HK-2 (cell line): ENCODE measurements around the gene GRID2.

Source experiments
- DNase-seq: peaks from one replicate; pipeline ENCODE4 v3.0.0-alpha.2; 2018; ENCODE audit not compliant: unreplicated experiment

Gene GRID2

DNA sequence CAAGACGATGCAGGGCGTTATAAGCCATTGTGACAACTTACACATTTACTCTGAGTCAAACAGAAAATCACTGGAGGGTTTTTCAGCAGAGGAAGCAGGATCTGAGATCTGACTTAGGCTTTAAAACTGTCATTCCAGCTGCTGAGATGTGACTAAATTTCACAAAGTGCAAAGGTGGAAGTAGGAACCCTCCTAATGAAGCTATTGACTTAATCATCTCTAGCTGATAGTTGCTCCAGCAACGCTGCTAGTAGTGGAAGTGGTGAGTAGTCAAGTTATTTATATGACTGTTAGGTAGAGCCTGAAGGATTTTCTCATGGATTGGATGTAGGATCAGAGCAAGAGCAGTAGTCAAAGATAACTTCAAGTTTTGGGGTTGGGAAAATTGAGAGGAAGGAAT is 218.6 kb downstream of the GRID2 start:
- DNase-seq, result no peak

DNA sequence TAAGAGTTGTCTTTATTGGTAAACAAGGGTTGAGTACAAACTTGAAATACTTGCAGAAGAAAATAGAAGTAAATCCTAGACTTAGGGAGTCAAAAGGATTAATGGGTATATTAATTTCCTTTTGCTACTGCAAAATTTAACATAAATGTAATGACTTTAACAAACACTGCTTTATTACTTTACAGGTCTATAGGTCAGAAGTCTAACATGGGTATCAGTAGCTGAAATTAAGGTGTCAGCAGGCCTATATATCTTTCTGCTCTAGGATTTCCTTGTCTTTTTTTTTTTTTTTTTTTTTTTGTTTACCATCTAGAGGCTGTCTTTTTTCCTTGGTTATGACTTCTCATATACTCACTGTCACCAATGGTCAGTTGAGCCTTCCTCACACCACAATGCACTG is 220.4 kb downstream of the GRID2 start:
- no peak for DNase-seq

DNA sequence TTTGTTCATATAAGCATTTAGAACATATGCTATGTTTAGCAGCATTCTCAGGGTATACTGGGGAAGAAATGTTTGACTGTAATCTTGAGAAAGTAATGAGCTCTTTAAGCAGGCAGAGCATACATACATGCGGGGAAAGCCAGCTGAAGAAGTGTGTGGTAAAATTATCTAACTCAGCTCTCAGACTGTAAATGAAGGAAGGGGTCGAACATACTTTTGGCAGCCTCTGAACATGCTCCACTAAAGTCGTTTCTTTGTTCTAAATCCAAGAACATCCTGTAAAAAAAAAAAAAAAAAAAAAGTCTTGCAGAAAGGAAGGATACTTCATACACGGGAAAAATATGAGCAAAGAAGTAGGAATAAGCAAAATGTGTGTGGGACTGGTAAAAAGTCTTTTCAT is 224.8 kb downstream of the GRID2 start:
- DNase-seq, result no peak

DNA sequence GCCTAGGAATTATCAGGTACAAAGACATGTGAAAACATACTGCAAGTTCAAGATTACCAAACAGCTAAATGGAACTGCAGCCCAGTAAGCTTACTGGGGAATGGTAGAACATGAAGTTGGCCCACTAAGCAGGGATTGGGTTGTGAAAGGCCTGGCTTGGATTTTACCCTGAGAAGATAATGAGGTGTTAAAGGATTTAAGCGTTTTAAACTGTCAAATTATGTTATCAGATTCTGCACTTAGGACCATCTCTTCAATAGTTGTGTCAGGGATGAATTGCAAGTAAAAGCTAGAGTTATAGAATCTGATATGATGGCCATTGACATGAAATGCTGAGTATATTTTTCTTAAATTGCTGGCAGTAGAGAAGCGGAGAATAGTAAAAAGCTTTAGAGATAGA is 225.7 kb downstream of the GRID2 start:
- no peak for DNase-seq

DNA sequence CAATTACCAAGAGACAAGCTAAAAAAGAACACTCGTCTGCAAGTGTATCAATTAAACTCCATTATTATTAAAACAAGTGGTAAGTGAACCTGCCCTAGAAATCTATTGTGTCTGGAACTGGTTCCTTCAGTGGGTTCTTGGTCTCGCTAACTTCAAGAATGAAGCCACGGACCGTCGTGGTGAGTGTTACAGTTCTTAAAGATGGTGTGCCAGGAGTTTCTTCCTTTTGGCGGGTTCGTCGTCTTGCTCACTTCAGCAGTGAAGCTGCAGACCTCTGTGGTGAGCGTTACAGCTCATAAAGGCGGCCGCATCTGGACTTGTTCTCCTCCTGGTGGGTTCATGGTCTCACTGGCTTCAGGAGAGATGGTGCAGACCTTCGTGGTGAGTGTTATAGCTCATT is 231.8 kb downstream of the GRID2 start:
- DNase-seq, result no peak

DNA sequence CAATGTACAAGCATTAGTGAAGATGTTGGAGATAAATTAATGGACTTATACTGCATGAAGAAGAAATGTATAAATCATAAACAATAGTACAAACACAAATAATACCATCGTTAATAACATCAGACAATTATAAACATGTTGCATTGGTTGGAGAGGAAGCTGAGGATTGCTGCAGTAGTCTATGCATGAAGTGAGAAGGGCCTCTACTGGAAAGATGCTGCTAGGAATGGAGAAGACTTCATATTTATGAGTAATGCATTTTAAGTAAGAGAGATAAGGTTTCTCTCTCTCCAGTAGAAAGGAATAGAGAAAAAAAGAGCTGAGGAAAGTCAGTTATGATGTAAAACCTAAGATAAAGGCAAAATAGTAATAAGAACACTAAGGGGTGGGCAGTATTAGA is 247.8 kb downstream of the GRID2 start:
- DNase-seq, result no peak

DNA sequence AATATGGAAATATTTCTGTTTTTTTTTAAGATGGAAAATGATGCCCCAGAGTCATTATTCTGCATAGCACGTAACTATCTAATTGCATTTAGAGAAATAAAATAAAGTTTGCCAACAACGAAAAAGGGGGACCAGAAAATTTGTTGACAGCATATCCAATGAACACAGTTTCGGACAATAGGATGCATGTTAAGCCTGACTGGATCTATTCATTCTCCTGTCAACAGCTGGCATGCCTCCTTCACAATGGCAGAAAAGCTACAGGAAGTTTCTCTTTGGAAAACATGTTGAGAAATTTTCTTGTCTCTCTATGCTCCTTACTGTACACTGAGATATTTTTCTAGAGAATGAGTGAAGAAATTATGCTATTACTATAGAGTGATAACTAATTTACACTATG is 262.5 kb downstream of the GRID2 start:
- no peak for DNase-seq

DNA sequence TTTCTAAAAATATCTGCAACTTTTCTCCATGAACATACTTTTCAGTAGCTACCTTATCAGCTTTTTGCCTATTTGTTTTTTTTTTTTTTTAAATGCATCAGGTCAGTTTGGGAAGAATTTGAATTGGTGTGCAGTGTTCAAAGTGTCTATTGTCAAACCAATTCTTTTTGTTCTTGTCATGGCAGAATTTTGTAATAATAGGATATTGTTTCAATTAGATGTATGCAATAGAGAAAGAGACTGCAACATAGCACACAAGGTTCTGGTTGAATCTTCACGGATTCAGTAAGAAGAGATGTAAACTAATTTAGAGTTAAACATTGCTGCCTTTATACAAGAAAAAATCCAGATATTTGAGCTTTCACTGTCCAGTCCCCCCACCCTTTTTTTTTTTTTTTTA is 277.1 kb downstream of the GRID2 start:
- no peak for DNase-seq

DNA sequence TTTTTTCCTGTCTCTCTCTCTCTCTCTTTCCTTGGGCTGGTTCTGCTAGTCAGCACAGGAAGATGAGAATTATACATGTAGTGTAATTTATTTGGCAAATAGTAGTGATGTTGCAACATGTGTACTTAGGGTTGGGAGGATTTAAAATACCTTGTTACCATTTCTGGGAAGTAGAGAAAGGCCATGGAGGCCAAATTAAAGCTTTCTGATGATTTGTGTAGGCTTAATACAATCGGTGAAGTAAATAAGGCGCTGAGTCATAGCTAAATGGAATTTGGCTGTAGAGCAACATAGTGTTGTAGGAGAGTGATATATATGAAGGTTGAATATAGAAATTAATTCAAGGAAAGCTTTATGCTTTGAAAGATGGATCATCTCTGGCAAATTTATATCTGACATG is 295.3 kb downstream of the GRID2 start:
- no peak for DNase-seq

DNA sequence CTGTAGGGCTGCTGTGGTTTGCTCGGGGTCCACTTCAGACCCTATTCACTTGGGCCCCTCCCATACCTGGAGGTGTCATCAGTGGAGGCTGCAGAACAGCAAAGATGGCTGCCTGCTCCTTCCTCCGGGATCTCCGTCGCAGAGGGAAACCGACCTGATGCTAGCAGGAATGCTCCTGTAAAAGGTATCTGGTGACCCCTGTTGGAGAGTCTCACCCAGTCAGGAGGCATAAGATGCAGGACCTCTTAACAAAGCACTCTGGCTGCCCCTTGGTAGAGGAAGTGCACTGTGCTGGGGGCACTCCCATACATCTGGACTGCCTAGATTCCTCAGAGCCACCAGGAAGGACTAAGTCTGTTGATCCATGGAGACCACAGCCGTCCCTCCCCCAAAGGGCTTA is 296.9 kb downstream of the GRID2 start:
- no peak for DNase-seq

DNA sequence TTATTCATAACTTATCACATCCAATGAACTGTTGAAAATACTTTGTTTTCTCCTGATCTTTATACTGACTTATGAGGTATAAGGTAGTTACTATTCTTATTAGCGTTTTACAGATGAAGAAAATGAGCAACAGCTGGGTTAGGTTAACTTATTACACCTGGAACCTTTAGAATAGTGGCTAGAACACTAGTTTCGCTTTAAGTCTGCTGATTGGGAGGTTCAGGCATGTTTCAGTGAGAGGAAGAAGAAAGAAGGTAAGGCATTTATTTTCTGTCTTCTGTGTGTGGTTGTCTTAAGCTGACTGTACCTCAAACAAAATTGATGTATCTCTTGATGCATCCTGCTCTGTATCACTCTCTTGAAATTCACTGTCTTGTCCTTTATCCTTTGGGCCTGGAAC is 302.5 kb downstream of the GRID2 start:
- no peak for DNase-seq

DNA sequence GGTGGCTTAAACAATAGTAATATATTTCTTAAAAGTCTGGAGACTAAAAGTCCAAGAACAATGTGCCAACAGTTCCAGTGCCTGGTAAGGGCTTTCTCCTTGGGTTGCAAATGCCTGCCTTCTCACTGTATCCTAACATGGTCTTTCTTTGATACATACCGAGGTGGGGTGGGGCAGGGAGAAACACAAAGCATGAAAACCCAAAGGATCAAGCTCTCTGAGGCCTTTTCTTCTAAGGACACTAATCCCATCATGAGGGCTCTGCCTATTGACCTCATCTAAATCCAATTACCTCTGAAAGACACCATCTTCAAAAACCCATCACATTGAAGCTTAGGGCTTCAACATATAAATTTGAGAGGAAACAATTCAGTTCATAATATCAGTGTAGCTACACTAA is 311.3 kb downstream of the GRID2 start:
- DNase-seq, result no peak

DNA sequence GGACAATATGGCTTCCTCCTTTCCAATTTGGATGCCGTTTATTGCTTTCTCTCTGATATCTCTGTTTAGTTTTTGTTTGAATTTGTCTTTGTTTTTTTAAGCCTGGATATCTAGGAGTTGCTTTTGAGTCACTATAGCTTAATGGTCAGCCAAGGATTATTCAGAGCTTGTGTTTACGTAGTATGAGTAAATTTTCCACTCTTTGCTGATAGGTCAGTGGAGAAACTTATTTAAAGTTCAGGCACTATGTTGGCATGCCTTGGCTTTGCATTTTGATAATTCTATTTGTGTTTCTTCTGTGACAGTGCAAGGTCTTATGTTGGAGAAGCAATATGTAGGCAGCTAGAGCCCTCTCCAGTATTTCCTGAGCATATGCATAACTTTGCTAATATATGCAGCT is 315.2 kb downstream of the GRID2 start:
- no peak for DNase-seq

DNA sequence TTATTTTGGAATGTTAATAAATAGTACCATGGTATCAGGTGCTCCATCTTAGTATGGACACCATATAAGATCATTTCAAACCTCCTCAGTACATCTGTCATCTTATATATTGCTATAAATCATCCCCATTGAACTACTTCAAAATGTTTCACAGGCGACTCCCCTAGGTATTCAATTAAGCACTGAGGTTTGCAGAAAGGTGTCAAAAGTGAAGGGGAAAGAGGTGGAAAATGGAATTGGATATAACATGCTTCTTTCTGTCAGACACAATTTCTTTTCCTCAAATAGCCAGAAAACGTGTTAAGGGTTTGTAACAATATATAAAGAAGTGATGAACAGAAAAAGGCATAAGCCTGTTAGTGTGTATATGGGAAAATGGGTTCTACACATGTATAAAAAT is 325.5 kb downstream of the GRID2 start:
- DNase-seq, result no peak

DNA sequence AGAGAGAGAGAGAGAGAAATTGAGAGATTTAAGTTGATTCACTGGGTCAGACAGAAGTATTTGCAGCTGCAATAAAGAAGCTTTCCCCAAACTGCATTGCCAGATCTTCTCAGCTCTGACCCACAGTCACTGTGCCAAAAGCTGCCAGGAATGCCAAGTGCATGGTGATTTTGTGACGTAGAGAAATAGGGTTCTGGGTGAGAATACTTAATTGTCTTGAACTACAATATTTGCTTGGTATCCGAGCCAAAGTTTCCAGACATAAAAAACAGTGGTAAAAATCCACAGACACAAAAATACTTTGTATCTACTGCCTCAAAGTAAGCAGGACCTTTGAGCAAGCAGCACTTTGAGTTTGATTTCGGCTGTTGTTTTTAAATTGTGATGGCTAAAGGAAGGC is 331.1 kb downstream of the GRID2 start:
- DNase-seq, result no peak

DNA sequence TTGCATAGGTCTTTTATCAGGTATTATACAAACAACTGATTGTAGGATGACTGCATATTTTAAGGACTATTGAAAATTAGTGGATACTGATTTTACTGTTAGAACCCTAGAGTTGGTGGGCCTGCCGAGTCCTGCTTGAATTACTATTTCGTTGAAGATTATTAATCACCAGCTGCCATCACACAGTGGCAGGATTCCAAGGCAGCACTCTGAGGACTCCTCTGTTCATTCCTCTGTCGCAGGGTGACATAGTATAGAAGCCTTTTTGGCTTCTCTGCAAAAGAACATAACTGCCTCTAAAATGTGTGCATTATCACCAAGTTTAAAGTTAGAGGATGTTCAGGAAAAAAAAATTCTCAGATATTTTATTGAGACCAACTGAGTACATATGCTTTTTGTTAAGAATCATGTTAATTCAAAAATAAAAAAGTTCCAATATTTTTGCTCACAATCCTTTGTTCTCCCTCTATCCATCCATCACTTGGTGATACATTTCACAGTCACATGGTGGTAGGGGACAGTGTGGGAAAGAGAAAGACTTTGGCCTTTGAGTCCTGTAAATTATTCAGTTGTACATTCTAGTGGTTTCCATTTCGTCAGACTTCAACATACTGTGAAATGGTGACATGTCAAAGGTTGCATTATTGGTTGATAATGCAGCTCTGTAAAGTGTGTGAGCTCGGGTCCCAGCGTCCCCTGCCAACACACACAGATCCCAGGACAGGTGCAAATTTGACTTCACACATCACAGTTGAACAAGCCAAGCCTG is 332.5 kb downstream of the GRID2 start:
- no peak for DNase-seq

DNA sequence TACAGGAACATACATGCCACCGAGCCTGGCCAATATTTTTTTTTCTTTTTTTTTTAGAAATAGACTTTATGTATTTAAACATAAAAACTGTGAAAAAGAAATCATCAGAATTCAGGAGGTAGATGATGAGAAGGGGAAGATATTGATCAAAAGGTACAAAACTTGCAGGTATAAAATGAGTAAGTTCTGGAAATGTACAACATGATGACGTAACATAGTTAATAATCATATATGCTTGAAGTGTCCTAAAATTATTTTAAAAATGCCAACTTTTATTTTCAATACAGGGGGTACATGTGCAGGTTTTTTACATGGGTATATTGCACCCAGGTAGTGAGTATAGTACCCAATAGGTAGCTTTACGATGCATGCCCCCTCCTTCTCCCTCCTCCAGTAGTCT is 337.6 kb downstream of the GRID2 start:
- no peak for DNase-seq

DNA sequence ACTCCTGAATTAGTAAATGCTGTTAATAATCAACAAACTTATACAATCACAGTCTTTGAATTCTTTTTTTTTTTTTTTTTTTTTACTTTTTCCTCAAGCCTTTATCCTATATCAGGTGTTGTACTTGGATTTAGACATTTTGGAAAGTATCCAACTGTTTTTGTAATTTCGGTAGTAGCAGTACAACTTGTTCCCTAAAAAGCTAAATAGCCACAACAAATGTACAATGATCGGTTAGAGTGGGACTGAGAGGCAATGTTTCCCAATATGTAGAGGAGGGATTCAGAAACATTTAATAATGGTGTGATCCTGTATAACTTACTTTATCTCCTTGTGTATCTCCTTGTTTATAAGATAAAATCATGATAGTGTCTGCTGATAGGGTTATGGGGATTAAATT is 343.1 kb downstream of the GRID2 start:
- no peak for DNase-seq

DNA sequence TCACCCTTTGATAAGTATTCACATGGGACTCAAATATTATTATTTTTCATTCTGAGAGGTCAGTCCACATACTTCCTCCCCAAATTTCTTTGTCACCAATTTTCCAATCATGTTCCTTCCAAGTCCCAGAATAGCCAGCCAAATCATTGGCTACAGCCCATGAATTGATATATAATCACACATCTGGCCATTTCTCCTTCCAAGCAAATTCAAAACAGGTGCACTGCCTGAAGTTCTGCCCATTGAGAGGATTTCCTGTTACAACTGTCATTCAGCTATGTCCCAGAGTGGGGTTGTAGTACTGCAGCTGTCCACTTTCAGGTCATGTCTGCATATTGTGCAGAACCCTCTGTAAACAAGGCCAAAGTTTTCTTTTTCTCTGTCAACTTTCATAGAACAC is 347.8 kb downstream of the GRID2 start:
- DNase-seq, result no peak

DNA sequence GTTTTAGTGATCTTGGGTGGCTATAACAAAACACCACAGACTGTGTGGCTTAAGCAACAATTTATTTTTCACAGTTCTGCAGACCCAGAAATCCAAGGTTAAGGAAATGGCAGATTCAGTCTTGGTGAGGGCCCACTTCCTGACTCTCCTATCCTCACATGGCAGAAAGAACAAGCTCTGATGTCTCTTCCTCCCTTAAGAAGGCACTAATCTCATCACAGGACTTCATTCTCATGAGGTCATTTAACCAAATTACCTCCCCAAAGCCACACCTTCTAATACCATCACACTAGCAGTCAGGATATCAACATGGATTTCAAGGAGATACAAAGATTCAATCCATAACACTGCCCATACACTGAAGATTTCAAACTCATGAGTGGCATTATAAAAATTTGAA is 350.3 kb downstream of the GRID2 start:
- DNase-seq, result no peak

DNA sequence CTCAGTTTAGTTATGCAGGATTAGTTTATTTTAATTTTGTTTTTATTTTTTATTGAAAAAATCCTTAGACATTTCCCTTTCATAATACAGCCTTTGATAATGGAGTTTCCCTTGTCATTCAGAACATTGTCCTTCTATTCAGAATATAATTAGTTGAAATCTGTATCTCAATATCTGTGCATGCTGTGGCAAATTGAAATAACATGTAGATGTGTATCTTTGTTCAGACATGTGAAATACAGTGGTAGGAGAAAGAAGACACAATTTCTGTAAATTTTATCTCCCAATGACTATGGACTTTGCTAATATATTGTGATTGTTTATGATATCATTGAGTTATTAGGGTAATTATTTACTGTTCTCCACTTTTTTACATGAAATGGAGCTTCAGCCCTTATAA is 353.9 kb downstream of the GRID2 start:
- no peak for DNase-seq

DNA sequence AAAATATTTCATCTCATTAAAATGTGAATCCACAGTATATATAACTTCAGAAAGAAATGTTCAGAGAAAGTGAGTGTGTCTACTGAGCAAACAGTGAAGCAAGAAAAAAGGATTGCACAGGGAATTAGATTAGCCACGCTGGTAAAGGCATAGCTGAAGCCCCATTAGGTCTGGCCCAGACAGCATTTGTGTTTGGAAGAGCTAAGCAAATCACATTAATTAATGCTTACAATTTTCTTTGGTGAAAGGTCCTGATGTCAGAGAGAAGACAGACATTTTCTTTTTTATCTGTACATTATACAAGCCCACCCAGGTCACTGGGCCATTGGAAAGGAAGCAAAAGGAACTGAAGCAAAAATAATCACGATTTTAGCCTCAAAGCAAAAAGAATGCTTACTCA is 354.6 kb downstream of the GRID2 start:
- DNase-seq, result no peak

DNA sequence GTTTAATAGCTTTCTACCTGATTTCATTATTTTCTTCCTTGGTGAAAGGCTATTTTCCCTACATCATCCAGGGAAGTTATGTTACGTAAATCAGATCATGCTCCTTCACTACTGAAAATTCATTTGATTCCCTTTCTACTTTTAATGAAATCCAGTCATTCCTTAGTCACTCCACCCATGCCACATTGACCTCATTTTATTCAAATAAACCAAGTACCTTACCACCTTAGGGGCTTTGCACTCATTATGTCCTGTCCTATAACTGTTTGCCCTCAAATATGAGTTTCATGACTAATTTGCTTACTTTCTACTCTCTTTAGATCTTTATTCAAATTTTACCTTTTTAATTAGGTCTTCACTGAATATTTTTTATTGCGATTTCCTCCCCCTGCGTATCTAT is 374.0 kb downstream of the GRID2 start:
- no peak for DNase-seq

DNA sequence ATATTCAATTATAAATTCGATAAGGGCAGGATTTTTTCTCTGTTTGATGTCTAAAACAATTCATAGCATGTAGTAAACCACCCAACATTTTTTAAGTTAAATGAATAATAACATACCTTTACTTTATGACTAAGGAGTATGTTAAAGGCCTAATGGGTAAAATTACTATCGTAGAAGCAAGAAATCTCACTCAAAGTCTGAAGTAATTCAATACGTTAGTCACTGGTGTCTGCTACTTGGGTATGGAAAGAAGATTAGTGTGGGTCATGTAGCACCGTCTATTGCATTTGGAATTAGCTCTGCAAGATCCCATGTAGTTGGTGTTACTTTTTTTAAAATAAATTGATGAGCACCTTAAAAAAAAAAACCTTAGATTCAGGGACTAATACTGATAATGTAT is 374.5 kb downstream of the GRID2 start:
- DNase-seq, result no peak
